SK-N-SH treated with all-trans-retinoic acid at 6 μM for 48 hours (cell line): ENCODE data around the gene GNL1.

Experiments
- ATAC-seq: fragments of 200-7000 bp; cut with Tn5 transposase; 3 replicates; pipeline ENCODE4 v1.9.1; 2020; ENCODE audit warnings: mild to moderate bottlenecking, moderate library complexity
- ARNTL ChIP-seq: fragments of 450-650 bp; formaldehyde crosslinking; IDR thresholded peaks from 2 replicates; pipeline ENCODE4 v1.5.0; 2020; ENCODE audit warnings: low read depth, mild to moderate bottlenecking, moderate library complexity, borderline replicate concordance
- BACH2 ChIP-seq: fragments of 250-450 bp; sonication (Bioruptor Pico); IDR thresholded peaks from 2 replicates; pipeline ENCODE4 v1.9.0; 2021; ENCODE audit warnings: mild to moderate bottlenecking, borderline replicate concordance
- CSDC2 ChIP-seq: fragments of 250-450 bp; sonication (Bioruptor Pico); IDR thresholded peaks from 2 replicates; pipeline ENCODE4 v1.5.0; 2020; ENCODE audit warnings: mild to moderate bottlenecking, moderate library complexity
- ESRRG ChIP-seq: fragments of 250-450 bp; sonication (Bioruptor Pico); IDR thresholded peaks from 2 replicates; pipeline ENCODE4 v1.6.1; 2021; ENCODE audit warnings: mild to moderate bottlenecking
- GLIS3 ChIP-seq: fragments of 250-450 bp; sonication (Bioruptor Pico); IDR thresholded peaks from 2 replicates; pipeline ENCODE4 v1.5.0; 2020; ENCODE audit warnings: mild to moderate bottlenecking, moderate library complexity
- ISL1 ChIP-seq: fragments of 250-450 bp; sonication (Bioruptor Pico); IDR thresholded peaks from 2 replicates; pipeline ENCODE4 v2.1.2; 2022; ENCODE audit warnings: mild to moderate bottlenecking, moderate library complexity
- OSR1 ChIP-seq: fragments of 250-450 bp; sonication (Bioruptor Pico); IDR thresholded peaks from 2 replicates; pipeline ENCODE4 v1.8.0; 2022; ENCODE audit warnings: moderate library complexity, mild to moderate bottlenecking, inconsistent platforms
- PPARA ChIP-seq: fragments of 250-450 bp; sonication (Bioruptor Pico); IDR thresholded peaks from 2 replicates; pipeline ENCODE4 v1.5.0; 2020; ENCODE audit warnings: mild to moderate bottlenecking, borderline replicate concordance
- SNAI2 ChIP-seq: fragments of 250-450 bp; sonication (Bioruptor Pico); IDR thresholded peaks from 2 replicates; pipeline ENCODE4 v1.5.0; 2020; ENCODE audit warnings: mild to moderate bottlenecking, moderate library complexity
- TCF4 ChIP-seq: fragments of 250-450 bp; sonication (Bioruptor Pico); IDR thresholded peaks from 2 replicates; pipeline ENCODE4 v1.8.0; 2021; ENCODE audit warnings: mild to moderate bottlenecking, moderate library complexity, borderline replicate concordance
- TOX ChIP-seq: fragments of 250-450 bp; sonication (Bioruptor Pico); IDR thresholded peaks from 2 replicates; pipeline ENCODE4 v1.8.0; 2021; ENCODE audit warnings: mild to moderate bottlenecking, moderate library complexity, borderline replicate concordance
- ZC3H10 ChIP-seq: fragments of 250-450 bp; sonication (Bioruptor Pico); IDR thresholded peaks from 2 replicates; pipeline ENCODE4 v1.5.1; 2021; ENCODE audit warnings: mild to moderate bottlenecking, moderate library complexity
- ZFP30 ChIP-seq: fragments of 450-650 bp; formaldehyde crosslinking; IDR thresholded peaks from 2 replicates; pipeline ENCODE4 v1.5.0; 2022; ENCODE audit warnings: mild to moderate bottlenecking, moderate library complexity
- ZNF565 ChIP-seq: fragments of 450-650 bp; formaldehyde crosslinking; conservative IDR thresholded peaks from 2 replicates; pipeline ENCODE4 v1.5.0; 2020; ENCODE audit warnings: low read depth, mild to moderate bottlenecking, moderate library complexity
- ZNF70 ChIP-seq: fragments of 450-650 bp; formaldehyde crosslinking; IDR thresholded peaks from 2 replicates; pipeline ENCODE4 v1.5.0; 2020; ENCODE audit warnings: mild to moderate bottlenecking, moderate library complexity
- ZNF8 ChIP-seq: fragments of 450-650 bp; formaldehyde crosslinking; IDR thresholded peaks from 2 replicates; pipeline ENCODE4 v1.5.0; 2020; ENCODE audit warnings: mild to moderate bottlenecking, moderate library complexity
- TF ChIP-seq, protein P1 (sequence below): fragments of 250-450 bp; sonication (Bioruptor Pico); IDR thresholded peaks from 2 replicates; pipeline ENCODE4 v1.8.0; 2020; ENCODE audit warnings: mild to moderate bottlenecking, moderate library complexity, borderline replicate concordance
- TF ChIP-seq, protein P2 (sequence below): fragments of 250-450 bp; sonication (Bioruptor Pico); IDR thresholded peaks from 2 replicates; pipeline ENCODE4 v1.5.1; 2021; ENCODE audit warnings: mild to moderate bottlenecking, moderate library complexity

The GNL1 gene

DNA sequence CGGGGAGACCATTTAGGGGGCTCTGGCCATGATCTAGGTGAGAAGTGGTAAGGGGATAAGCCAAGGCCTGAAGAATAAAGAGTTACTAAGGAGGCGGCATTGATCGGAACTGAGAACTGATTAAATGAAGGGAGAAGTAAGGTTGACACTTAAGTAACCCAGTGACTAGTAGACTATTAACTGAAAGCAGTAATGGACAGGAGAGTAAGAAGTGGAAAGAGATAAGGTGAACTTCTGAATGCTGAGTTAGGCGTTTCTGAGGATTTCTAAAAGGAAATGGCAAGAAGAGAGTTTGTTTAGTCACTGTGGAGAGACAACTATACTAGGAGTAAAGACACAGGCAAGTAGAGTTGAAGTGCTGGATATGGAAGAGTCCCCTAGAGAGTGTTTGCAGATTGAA, 16.8 kb upstream of the GNL1 start:
- no peak for ATAC-seq
- TF ChIP-seq SNAI2 (CRISPR knock-in tag) = no peak
- TF ChIP-seq TOX (CRISPR knock-in tag) = no peak
- no peak for TF ChIP-seq ARNTL (CRISPR knock-in tag)

DNA sequence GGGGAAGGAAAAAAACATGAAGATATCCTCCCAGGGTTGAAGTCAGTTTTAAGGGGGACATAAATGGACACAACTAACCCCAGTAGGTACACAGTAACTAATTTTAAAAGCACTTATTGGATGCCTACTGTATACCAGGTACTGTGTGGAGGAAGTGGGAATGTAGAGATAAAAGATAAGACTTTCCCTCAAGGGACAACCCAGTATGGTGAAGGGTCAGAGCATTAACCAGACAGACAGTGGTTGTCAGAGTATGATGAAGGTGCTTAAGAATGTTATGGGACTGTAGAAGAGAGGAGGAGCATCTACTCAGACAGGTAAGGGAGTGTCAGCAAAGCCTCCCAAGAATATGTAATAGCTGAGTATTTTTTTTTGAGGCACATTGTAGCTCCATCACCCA, 15.9 kb upstream of the GNL1 start:
- TF ChIP-seq ZNF565 = no peak
- no peak for TF ChIP-seq CSDC2 (CRISPR knock-in tag)
- no peak for TF ChIP-seq ESRRG (CRISPR knock-in tag)
- no peak for TF ChIP-seq TOX (CRISPR knock-in tag)
- TF ChIP-seq ZNF8 = no peak
- TF ChIP-seq GLIS3 (CRISPR knock-in tag) = no peak
- TF ChIP-seq, protein P1, sequence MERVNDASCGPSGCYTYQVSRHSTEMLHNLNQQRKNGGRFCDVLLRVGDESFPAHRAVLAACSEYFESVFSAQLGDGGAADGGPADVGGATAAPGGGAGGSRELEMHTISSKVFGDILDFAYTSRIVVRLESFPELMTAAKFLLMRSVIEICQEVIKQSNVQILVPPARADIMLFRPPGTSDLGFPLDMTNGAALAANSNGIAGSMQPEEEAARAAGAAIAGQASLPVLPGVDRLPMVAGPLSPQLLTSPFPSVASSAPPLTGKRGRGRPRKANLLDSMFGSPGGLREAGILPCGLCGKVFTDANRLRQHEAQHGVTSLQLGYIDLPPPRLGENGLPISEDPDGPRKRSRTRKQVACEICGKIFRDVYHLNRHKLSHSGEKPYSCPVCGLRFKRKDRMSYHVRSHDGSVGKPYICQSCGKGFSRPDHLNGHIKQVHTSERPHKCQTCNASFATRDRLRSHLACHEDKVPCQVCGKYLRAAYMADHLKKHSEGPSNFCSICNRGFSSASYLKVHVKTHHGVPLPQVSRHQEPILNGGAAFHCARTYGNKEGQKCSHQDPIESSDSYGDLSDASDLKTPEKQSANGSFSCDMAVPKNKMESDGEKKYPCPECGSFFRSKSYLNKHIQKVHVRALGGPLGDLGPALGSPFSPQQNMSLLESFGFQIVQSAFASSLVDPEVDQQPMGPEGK (CRISPR knock-in tag) = no peak
- no peak for ATAC-seq

DNA sequence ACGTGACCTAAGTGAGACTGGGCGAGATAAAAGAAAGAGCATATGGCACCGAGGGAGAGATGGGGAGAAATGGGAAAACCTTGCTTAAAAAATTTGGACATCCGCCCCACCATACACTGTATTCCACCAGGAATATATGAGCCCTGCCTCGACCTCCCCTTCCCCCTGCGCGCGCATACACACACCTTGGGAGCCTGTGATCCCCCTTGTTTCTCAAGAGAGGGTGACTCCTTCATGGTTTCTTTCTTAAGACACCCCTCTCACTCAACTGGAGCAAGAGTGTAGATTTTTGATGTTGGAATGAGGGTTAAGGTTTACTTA, 15.4 kb upstream of the GNL1 start:
- TF ChIP-seq ISL1 (no peak), ESRRG (CRISPR knock-in tag) (no peak)
- TF ChIP-seq, all 23 proteins: peak for 0
- no peak for ATAC-seq

DNA sequence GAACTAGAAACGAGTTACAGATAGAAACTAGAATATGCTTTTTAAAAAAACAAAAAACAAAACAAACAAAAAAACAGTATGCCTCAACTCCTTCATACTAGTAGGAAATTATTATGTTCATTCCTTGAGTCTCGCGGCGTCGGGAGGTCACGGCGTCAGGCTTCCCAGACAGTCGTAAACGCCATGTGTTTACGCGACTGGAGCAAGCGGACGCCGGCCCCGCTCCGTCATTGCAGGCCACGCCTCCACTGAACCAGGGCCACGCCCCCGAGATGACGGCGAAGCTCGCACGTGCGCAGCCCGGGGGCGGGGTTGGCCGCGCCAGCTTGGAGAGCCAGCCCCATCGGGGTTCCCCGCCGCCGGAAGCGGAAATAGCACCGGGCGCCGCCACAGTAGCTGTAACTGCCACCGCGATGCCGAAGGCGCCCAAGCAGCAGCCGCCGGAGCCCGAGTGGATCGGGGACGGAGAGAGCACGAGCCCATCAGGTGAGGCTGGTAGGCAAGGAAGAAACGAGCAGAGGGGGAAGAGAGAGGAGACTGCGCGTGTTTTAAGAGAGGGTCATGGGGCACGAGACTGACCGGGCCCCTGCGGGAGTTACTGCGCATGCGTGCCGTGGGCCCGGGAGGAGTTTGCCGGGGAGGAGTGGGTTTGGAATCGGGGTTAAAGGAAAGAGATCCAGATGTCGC, 14.9 kb upstream of the GNL1 start, which contains the start of gene ABCF1:
ABCF1 (plus strand) TSS at position 368 of the 687 bp plus-strand sequence; CDS start at position 414, 46 bp downstream.
- 0 out of 2 replicates have a peak, but pooled peaks have one; percentile 16 for TF ChIP-seq ZC3H10 (CRISPR knock-in tag)
- TF ChIP-seq, protein P1 (CRISPR knock-in tag) = no peak
- ATAC-seq = peak; percentile 92

DNA sequence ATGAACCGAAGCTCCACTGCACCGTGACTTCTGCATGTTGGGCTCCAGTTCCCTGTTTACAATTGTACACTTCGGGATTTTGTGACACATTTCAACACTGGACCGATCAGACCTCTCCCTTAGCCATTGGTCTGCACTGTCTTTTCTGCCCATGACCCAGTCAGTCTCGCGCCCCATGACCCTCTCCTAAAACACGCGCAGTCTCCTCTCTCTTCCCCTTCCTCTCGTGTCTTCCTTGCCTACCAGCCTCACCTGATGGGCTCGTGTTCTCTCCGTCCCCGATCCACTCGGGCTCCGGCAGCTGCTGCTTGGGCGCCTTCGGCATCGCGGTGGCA, 14.4 kb upstream of the GNL1 start:
- peak; percentile 18 for ATAC-seq
- TF ChIP-seq ARNTL (CRISPR knock-in tag) (no peak), PPARA (no peak), GLIS3 (CRISPR knock-in tag) (no peak), CSDC2 (CRISPR knock-in tag) (no peak)
- TF ChIP-seq, protein P2, sequence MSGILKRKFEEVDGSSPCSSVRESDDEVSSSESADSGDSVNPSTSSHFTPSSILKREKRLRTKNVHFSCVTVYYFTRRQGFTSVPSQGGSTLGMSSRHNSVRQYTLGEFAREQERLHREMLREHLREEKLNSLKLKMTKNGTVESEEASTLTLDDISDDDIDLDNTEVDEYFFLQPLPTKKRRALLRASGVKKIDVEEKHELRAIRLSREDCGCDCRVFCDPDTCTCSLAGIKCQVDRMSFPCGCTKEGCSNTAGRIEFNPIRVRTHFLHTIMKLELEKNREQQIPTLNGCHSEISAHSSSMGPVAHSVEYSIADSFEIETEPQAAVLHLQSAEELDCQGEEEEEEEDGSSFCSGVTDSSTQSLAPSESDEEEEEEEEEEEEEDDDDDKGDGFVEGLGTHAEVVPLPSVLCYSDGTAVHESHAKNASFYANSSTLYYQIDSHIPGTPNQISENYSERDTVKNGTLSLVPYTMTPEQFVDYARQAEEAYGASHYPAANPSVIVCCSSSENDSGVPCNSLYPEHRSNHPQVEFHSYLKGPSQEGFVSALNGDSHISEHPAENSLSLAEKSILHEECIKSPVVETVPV = no peak

DNA sequence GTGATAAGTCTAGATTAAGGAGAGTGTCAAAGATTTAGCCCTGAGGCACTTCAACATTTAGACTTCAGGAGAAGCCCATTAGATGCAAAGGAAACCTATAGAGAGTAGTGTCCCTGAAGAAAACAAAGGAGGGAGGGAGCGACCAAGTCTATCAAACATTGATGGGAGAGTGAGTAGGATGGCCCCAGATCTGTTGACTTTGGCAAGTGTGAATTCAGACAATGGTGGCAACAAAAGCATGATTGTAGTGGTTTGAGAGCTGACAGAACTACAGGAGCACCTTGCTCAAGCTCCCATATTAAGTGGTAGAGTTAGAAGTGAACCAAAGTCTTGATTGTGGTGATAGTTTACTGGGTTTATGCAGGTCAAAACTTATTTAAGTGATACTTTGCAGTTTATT, 14.0 kb upstream of the GNL1 start:
- no peak for ATAC-seq
- TF ChIP-seq SNAI2 (CRISPR knock-in tag) (no peak), CSDC2 (CRISPR knock-in tag) (no peak), ARNTL (CRISPR knock-in tag) (no peak), ZC3H10 (CRISPR knock-in tag) (no peak), ZNF70 (CRISPR knock-in tag) (no peak)
- TF ChIP-seq, protein P1 (CRISPR knock-in tag) = no peak

DNA sequence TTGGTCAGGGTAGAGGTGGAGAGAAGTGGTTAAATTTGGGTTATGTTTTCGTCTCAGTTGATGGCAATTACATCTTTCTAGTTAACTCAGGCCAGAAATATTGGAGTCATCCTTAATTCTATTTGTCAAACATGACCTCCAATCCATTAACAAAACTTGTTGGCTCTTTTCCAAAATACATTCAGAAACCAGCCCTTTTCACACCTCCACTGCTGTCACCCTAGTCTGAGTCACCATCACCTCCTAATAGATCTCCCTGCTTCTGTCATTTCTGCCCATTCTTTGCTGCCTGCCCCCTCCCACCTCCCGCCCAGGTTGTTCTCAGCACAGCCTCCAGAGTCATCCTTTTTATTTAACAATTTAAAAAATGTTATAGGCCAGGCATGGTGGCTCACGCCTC, 12.0 kb upstream of the GNL1 start:
- no peak for ATAC-seq
- TF ChIP-seq ISL1 (no peak), TOX (CRISPR knock-in tag) (no peak), GLIS3 (CRISPR knock-in tag) (no peak), ARNTL (CRISPR knock-in tag) (no peak), TCF4 (CRISPR knock-in tag) (no peak), OSR1 (no peak), BACH2 (no peak), SNAI2 (CRISPR knock-in tag) (no peak), ZNF565 (no peak), PPARA (no peak), CSDC2 (CRISPR knock-in tag) (no peak), ZFP30 (CRISPR knock-in tag) (no peak), ZNF8 (no peak)
- TF ChIP-seq, protein P2 = no peak
- TF ChIP-seq, protein P1 (CRISPR knock-in tag) = no peak
